ENCODE data around the gene GART. TPM values are rescaled to one million over a fixed set of nuclear protein-coding genes. Genes with fewer than 3 reads are reported as not detected.

GART gene
- total and polyA plus RNA-seq, 4 donors, result 15.3 to 58.7 (median 46.9) TPM

DNA sequence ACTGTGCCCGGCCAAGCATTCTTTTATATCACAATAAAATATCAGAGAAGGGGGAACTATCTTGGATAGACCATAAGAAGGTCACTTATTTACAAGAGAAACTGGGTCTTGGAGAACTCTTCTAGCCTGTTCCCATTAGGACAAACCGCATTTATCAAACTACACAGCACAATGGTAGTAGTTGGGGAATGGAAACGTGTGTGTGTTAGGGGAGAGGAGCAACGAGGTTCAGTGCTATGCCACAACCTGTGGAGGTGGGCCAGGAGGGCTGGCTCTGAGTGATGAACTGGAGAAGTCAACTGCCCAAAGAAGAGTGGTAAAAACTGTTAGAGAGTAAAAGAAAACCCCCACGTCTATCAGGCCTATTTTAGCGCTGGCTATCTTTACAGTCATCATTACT, 45.0 kb upstream of the GART start:
- ATAC-seq (ENCODE audit: insufficient read depth, low FRiP score) (no peak), DNase-seq (no peak)
- Histone ChIP-seq H3K27ac (ENCODE audit: low read depth in 1 of 2, low read length in 1 of 2) (no peak overlapping the region), H3K27me3 (ENCODE audit: control insufficient read depth in 3 of 3, insufficient read depth in 3 of 3, low read length in 2 of 3) (no peaks in the 10 kb centered on the region), H3K9me3 (ENCODE audit: control insufficient read depth in 4 of 4, insufficient read depth in 3 of 4, low read length in 3 of 4) (no peaks in the 10 kb centered on the region), H3K4me3 (no peak overlapping the region), H3K4me1 (ENCODE audit: control insufficient read depth in 5 of 5, insufficient read depth in 5 of 5, low read length in 5 of 5) (peaks cover 0 to 12% (median 0%) of the 10 kb centered on the region in 5 donors), H3K36me3 (ENCODE audit: control insufficient read depth in 4 of 4, insufficient read depth in 4 of 4, low read length in 4 of 4) (peaks cover 2 to 5% (median 5%) of the 10 kb centered on the region in 4 donors), H3K9ac (ENCODE audit: insufficient read depth in 1 of 2, low read length in 2 of 2) (no peak overlapping the region)
- WGBS, 2 donors, result 80 to 87% methylated on average over 6 of the region's 6 CpGs
- TF ChIP-seq, protein P1, sequence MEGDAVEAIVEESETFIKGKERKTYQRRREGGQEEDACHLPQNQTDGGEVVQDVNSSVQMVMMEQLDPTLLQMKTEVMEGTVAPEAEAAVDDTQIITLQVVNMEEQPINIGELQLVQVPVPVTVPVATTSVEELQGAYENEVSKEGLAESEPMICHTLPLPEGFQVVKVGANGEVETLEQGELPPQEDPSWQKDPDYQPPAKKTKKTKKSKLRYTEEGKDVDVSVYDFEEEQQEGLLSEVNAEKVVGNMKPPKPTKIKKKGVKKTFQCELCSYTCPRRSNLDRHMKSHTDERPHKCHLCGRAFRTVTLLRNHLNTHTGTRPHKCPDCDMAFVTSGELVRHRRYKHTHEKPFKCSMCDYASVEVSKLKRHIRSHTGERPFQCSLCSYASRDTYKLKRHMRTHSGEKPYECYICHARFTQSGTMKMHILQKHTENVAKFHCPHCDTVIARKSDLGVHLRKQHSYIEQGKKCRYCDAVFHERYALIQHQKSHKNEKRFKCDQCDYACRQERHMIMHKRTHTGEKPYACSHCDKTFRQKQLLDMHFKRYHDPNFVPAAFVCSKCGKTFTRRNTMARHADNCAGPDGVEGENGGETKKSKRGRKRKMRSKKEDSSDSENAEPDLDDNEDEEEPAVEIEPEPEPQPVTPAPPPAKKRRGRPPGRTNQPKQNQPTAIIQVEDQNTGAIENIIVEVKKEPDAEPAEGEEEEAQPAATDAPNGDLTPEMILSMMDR (IDR thresholded peaks at IDR 0.05; ENCODE audit: control extremely low read depth, extremely low read depth), result no peak

DNA sequence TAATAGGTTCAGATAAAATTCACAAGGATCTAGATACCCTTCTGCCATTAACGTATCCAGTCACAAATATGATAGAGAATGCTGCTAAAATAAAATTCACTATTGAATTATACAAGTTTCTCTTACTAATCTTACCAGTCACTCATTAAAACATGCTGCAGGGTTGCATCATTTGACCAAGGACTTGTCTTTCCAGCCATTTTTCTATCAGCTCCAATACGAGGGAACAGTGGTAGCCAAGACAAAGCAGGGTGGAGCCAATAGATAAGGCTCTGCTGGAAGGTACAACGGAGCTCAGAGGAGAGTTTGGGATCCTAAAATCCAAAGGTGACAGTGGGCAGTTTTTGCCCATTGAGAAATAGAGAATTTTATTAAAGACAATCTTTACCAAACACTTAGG, 42.5 kb upstream of the GART start:
- ATAC-seq (ENCODE audit: insufficient read depth, low FRiP score), result no peak

DNA sequence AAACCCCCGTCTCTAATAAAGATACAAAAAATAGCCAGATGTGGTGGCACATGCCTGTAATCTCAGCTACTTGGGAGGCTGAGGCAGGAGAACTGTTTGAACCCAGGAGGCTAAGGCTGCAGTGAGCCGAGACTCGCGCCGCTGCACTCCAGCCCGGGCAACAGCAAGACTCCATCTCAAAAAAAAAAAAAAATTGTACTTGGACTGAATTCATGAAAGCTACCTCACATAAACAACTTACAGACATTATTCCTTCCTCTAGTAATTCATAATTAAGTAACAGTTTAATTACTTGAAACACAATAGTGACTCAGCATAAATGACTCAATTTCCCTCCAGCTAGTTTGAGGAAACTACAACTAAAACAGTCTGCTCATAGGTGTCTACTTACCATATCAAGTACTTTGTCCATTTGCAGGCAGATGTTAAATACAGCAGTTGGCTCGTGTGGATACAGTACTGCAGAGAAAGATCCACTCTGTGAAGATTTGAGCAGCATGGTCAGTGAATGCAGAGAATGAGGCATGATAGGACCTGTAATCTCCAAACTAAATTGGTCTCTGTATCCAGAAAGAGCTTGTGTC, 37.1 kb upstream of the GART start:
- peaks cover 9 to 44% (median 19%) of the 10 kb centered on the region in 4 donors for H3K36me3 ChIP-seq (ENCODE audit: control insufficient read depth in 4 of 4, insufficient read depth in 4 of 4, low read length in 4 of 4)
- ATAC-seq (ENCODE audit: insufficient read depth, low FRiP score), result peak; percentile 39

More for the DNA sequence above, 42.5 kb upstream of the GART start:
- Histone ChIP-seq H3K4me3 (no peak overlapping the region), H3K27ac (ENCODE audit: low read depth in 1 of 2, low read length in 1 of 2) (no peak overlapping the region), H3K36me3 (ENCODE audit: control insufficient read depth in 4 of 4, insufficient read depth in 4 of 4, low read length in 4 of 4) (peaks cover 4 to 14% (median 5%) of the 10 kb centered on the region in 4 donors), H3K9me3 (ENCODE audit: control insufficient read depth in 4 of 4, insufficient read depth in 3 of 4, low read length in 3 of 4) (no peaks in the 10 kb centered on the region), H3K9ac (ENCODE audit: insufficient read depth in 1 of 2, low read length in 2 of 2) (no peak overlapping the region), H3K27me3 (ENCODE audit: control insufficient read depth in 3 of 3, insufficient read depth in 3 of 3, low read length in 2 of 3) (no peaks in the 10 kb centered on the region), H3K4me1 (ENCODE audit: control insufficient read depth in 5 of 5, insufficient read depth in 5 of 5, low read length in 5 of 5) (peaks cover 0 to 9% (median 0%) of the 10 kb centered on the region in 5 donors)
- 86 to 91% methylated on average over 3 of the region's 3 CpGs for WGBS, 2 donors
- no peak for DNase-seq
- TF ChIP-seq, protein P1 (IDR thresholded peaks at IDR 0.05; ENCODE audit: control extremely low read depth, extremely low read depth), result no peak

More for the DNA sequence above, 37.1 kb upstream of the GART start:
- H3K9ac ChIP-seq (ENCODE audit: insufficient read depth in 1 of 2, low read length in 2 of 2), result no peak overlapping the region
- no peak overlapping the region for H3K4me3 ChIP-seq
- H3K4me1 ChIP-seq (ENCODE audit: control insufficient read depth in 5 of 5, insufficient read depth in 5 of 5, low read length in 5 of 5), result no peaks in the 10 kb centered on the region
- no peak overlapping the region for H3K27ac ChIP-seq (ENCODE audit: low read depth in 1 of 2, low read length in 1 of 2)
- 82 to 85% methylated on average over 7 of the region's 7 CpGs for WGBS, 2 donors
- H3K27me3 ChIP-seq (ENCODE audit: control insufficient read depth in 3 of 3, insufficient read depth in 3 of 3, low read length in 2 of 3), result no peaks in the 10 kb centered on the region
- no peak for DNase-seq
- TF ChIP-seq, protein P1 (IDR thresholded peaks at IDR 0.05; ENCODE audit: control extremely low read depth, extremely low read depth), result no peak
- no peaks in the 10 kb centered on the region for H3K9me3 ChIP-seq (ENCODE audit: control insufficient read depth in 4 of 4, insufficient read depth in 3 of 4, low read length in 3 of 4)

Data from lung (tissue), 12 donors.